ENCODE measurements around the gene KLF9. TPM values are rescaled to one million over a fixed set of nuclear protein-coding genes. Genes with fewer than 3 reads are reported as not detected.

Gene KLF9
- polyA plus RNA-seq, 1 of the 3 experiments (the other 2 are of a cell fraction), result 5.8 TPM

- Histone ChIP-seq H4K20me1 (ENCODE audit: insufficient read depth) (no peaks in the 10 kb centered on the region), H3K9me2 (0 out of 2 replicates have a peak, but pooled peaks cover 3% of the 10 kb centered on the region), H2AFZ (ENCODE audit: low read depth) (no peak overlapping the region), H3K27me3 (ENCODE audit: insufficient read depth) (no peaks in the 10 kb centered on the region), H3F3A (replicated peaks; ENCODE audit: insufficient read depth) (no peaks in the 10 kb centered on the region), H3K9me3 (no peaks in the 10 kb centered on the region), H3K9ac (no peak overlapping the region), H3K27ac (ENCODE audit: low read depth in 2 of 2, low read length in 1 of 2) (no peak overlapping the region), H3K4me1 (ENCODE audit: control insufficient read depth in 1 of 2, insufficient read depth in 2 of 2, low read depth in 1 of 2, low read length in 1 of 2) (no peaks in the 10 kb centered on the region), H3K4me2 (no peak overlapping the region), H3K4me3 (ENCODE audit: low read depth in 2 of 2, low read length in 1 of 2) (no peak overlapping the region), H3K79me2 (ENCODE audit: insufficient read depth) (no peaks in the 10 kb centered on the region), H3K36me3 (replicated peaks in 1 of 2; ENCODE audit: control insufficient read depth in 1 of 2, insufficient read depth in 2 of 2, low read length in 1 of 2) (no peaks in the 10 kb centered on the region)
- CTCF ChIA-PET, result no interaction called here
- DNase-seq, result no peak
- POLR2A ChIA-PET, result no interaction called here
- 96% methylated on average over 17 of the region's 17 CpGs for WGBS (ENCODE audit: low lambda C conversion rate)
- TF ChIP-seq RCOR1 (IDR thresholded peaks at IDR 0.05; ENCODE audit: low read length) (no peak), CTCF (IDR thresholded peaks at IDR 0.05) (no peak), EZH2phosphoT487 (IDR thresholded peaks at IDR 0.05; ENCODE audit: borderline replicate concordance, low read depth) (no peak), RFX5 (IDR thresholded peaks at IDR 0.05; ENCODE audit: low read length) (no peak), YY1 (IDR thresholded peaks at IDR 0.05; ENCODE audit: low read depth) (no peak), SMC3 (IDR thresholded peaks at IDR 0.05; ENCODE audit: low read depth, low read length) (no peak), ELF1 (IDR thresholded peaks at IDR 0.05) (no peak), JUND (IDR thresholded peaks at IDR 0.05) (no peak)
Observed at GRCh38 chr9:70374962-70375618, 39.4 kb downstream of the KLF9 start.

DNA sequence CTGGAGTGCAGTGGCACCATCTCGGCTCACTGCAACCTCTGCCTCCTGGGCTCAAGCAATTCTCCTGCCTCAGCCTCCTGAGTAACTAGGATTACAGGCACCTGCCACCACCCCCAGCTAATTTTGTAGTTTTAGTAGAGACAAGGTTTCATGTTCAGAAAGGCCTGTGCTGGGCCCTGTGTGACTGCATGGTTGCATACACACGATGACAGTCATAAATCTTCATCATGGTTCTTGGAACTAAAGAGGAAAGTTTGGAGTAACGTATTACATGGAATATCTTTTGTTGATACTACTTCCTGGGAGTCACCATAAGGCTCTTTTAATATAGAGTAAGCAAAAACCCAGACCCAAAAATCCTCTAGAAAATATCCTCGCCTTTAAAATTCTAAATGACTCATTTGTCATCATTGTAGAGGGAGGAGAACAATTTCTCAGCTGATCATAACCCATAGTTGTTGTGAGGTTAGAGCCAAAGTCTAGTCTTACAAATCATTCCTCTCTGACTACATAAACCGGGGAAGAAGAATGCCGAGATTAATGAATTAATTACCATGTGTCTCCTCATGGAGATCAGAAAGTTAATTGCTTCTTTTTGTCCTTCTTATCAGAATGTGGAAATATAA lies 47.0 kb downstream of the KLF9 start:
- no peaks in the 10 kb centered on the region for H3K9me2 ChIP-seq
- no peak overlapping the region for H3K4me3 ChIP-seq (ENCODE audit: low read depth in 2 of 2, low read length in 1 of 2)
- DNase-seq, result no peak
- no peaks in the 10 kb centered on the region for H3K9me3 ChIP-seq
- no peaks in the 10 kb centered on the region for H3K4me1 ChIP-seq (ENCODE audit: control insufficient read depth in 1 of 2, insufficient read depth in 2 of 2, low read depth in 1 of 2, low read length in 1 of 2)
- H3K79me2 ChIP-seq (ENCODE audit: insufficient read depth), result no peaks in the 10 kb centered on the region
- no peaks in the 10 kb centered on the region for H3F3A ChIP-seq (replicated peaks; ENCODE audit: insufficient read depth)
- no peak overlapping the region for H2AFZ ChIP-seq (ENCODE audit: low read depth)
- no peak overlapping the region for H3K27ac ChIP-seq (ENCODE audit: low read depth in 2 of 2, low read length in 1 of 2)
- H3K9ac ChIP-seq, result no peak overlapping the region
- peaks cover 0 to 6% of the 10 kb centered on the region in 2 experiments for H3K36me3 ChIP-seq (replicated peaks in 1 of 2; ENCODE audit: control insufficient read depth in 1 of 2, insufficient read depth in 2 of 2, low read length in 1 of 2)
- no peaks in the 10 kb centered on the region for H3K27me3 ChIP-seq (ENCODE audit: insufficient read depth)
- no peaks in the 10 kb centered on the region for H4K20me1 ChIP-seq (ENCODE audit: insufficient read depth)
- CTCF ChIA-PET, result interaction anchor here (1.7 kb wide), 1 partner anchor 117 kb away, joined by 4 read pairs; no protein-coding TSS in a partner anchor
- WGBS (ENCODE audit: low lambda C conversion rate), result 95% methylated on average over 6 of the region's 6 CpGs
- POLR2A ChIA-PET, result no interaction called here
- H3K4me2 ChIP-seq, result no peak overlapping the region
- TF ChIP-seq GABPA (IDR thresholded peaks at IDR 0.05; ENCODE audit: low read depth) (no peak), RCOR1 (IDR thresholded peaks at IDR 0.05; ENCODE audit: low read length) (no peak), TAF1 (IDR thresholded peaks at IDR 0.05; ENCODE audit: borderline replicate concordance, low read depth, low read length) (no peak), SMC3 (IDR thresholded peaks at IDR 0.05; ENCODE audit: low read depth, low read length) (no peak), MXI1 (IDR thresholded peaks at IDR 0.05; ENCODE audit: low read depth, low read length) (no peak), USF1 (IDR thresholded peaks at IDR 0.05; ENCODE audit: borderline replicate concordance, low read depth) (no peak), FOSL2 (IDR thresholded peaks at IDR 0.05; ENCODE audit: borderline replicate concordance, low read depth) (no peak), NRF1 (IDR thresholded peaks at IDR 0.05; ENCODE audit: low read depth, low read length) (no peak), MEF2A (IDR thresholded peaks at IDR 0.05; ENCODE audit: borderline replicate concordance, low read depth) (no peak), POLR2AphosphoS5 (IDR thresholded peaks at IDR 0.05; ENCODE audit: low read depth, low read length) (no peak), TCF12 (IDR thresholded peaks at IDR 0.05) (no peak), FOXM1 (IDR thresholded peaks at IDR 0.05; ENCODE audit: low read depth) (no peak), GATA2 (CRISPR knock-in tag; IDR thresholded peaks at IDR 0.05) (no peak), YY1 (IDR thresholded peaks at IDR 0.05; ENCODE audit: low read depth) (no peak), CHD2 (IDR thresholded peaks at IDR 0.05; ENCODE audit: low read length, partially characterized antibody) (no peak), EP300 (IDR thresholded peaks at IDR 0.05; ENCODE audit: borderline replicate concordance in 1 of 2, low read depth in 1 of 2, low read length in 1 of 2) (no peak), REST (IDR thresholded peaks at IDR 0.05; ENCODE audit: low read depth, low read length) (no peak)
